ENCODE data around the gene TMEM126B. TPM values are rescaled to one million over a fixed set of nuclear protein-coding genes. Genes with fewer than 3 reads are reported as not detected.

TMEM126B gene
- total and polyA plus RNA-seq, 2 donors (not counting 3 experiments of a cell fraction or from before 2014, with no cell fraction given) = 51.2 to 53.7 TPM

GRCh38 chr11:85682330-85683305 is 54.2 kb downstream of the TMEM126B start:
- ChIA-PET CTCF (interaction anchor here (1.0 kb wide), 1 partner anchor 55 kb away, joined by 3 read pairs; no protein-coding TSS in a partner anchor), POLR2A (interaction anchor here (0.5 kb wide), 1 partner anchor 164 kb away, joined by 3 read pairs; no protein-coding TSS in a partner anchor)
- Histone ChIP-seq H2AFZ (ENCODE audit: low read depth, low read length) (peak overlapping the region; percentile 97), H3K4me2 (ENCODE audit: insufficient read depth, low read length) (peak overlapping the region; percentile 80), H3K79me2 (ENCODE audit: control insufficient read depth, insufficient read depth, low read length) (no peaks in the 10 kb centered on the region), H3K9me3 (replicated peaks; ENCODE audit: control insufficient read depth, insufficient read depth, low read length) (no peaks in the 10 kb centered on the region), H4K20me1 (replicated peaks; ENCODE audit: control insufficient read depth, extremely low read depth, insufficient read depth, low read length) (no peaks in the 10 kb centered on the region), H3K27ac (ENCODE audit: insufficient read depth, low read depth, low read length) (peak overlapping the region; percentile 15), H3K27me3 (ENCODE audit: control insufficient read depth in 2 of 2, insufficient read depth in 2 of 2, low read length in 2 of 2) (peaks cover 9 to 25% of the 10 kb centered on the region in 2 experiments), H3K4me1 (ENCODE audit: control insufficient read depth, extremely low read depth, insufficient read depth, low read length) (peaks cover 4% of the 10 kb centered on the region), H3K4me3 (replicated peaks in 1 of 3; ENCODE audit: insufficient read depth in 1 of 3, low read depth in 1 of 3, low read length in 3 of 3) (peak overlapping the region; percentile 46 to 68 (median 66)), H3K9me1 (replicated peaks; ENCODE audit: control insufficient read depth, extremely low read depth, insufficient read depth, low read length) (no peaks in the 10 kb centered on the region), H3K9ac (replicated peaks; ENCODE audit: extremely low read depth, insufficient read depth, low read length) (peak overlapping the region; percentile 58), H3K36me3 (ENCODE audit: control insufficient read depth in 2 of 2, extremely low read depth in 1 of 2, insufficient read depth in 2 of 2, low read length in 2 of 2) (no peaks in the 10 kb centered on the region)
- no peak for TF ChIP-seq GATA2 (IDR thresholded peaks at IDR 0.05; ENCODE audit: insufficient read depth, insufficient read length, low read depth, low read length)
- TF ChIP-seq, protein P1, sequence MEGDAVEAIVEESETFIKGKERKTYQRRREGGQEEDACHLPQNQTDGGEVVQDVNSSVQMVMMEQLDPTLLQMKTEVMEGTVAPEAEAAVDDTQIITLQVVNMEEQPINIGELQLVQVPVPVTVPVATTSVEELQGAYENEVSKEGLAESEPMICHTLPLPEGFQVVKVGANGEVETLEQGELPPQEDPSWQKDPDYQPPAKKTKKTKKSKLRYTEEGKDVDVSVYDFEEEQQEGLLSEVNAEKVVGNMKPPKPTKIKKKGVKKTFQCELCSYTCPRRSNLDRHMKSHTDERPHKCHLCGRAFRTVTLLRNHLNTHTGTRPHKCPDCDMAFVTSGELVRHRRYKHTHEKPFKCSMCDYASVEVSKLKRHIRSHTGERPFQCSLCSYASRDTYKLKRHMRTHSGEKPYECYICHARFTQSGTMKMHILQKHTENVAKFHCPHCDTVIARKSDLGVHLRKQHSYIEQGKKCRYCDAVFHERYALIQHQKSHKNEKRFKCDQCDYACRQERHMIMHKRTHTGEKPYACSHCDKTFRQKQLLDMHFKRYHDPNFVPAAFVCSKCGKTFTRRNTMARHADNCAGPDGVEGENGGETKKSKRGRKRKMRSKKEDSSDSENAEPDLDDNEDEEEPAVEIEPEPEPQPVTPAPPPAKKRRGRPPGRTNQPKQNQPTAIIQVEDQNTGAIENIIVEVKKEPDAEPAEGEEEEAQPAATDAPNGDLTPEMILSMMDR (IDR thresholded peaks at IDR 0.05; ENCODE audit: extremely low read depth in 1 of 2, insufficient read depth in 1 of 2, low read depth in 1 of 2, low read length in 2 of 2) = no peak
- TF ChIP-seq EZH2 (IDR thresholded peaks at IDR 0.05; ENCODE audit: borderline replicate concordance, low read depth, low read length, severe bottlenecking) = no peak
- no peak for TF ChIP-seq MYC (IDR thresholded peaks at IDR 0.05; ENCODE audit: low read depth, low read length)
- peak; percentile 44 for TF ChIP-seq POLR2A (IDR thresholded peaks at IDR 0.05; ENCODE audit: low read depth, low read length)
- no peak for TF ChIP-seq JUN (IDR thresholded peaks at IDR 0.05; ENCODE audit: borderline replicate concordance, insufficient read depth, insufficient read length, low read depth)
- BruUV-seq (replicated peaks) = no TSS peak
- intact Hi-C loops (cut with micrococcal nuclease) (loop anchor here (1.0 kb wide), 1 partner anchor 17 kb away; the partner anchor contains the start of gene CREBZF), dilution Hi-C loops (cut with MboI; ENCODE audit: extremely low pct_ligation_motif_present, low sequenced_read_pairs) (no loop called here)
- FAIRE-seq = peak; percentile 74
- peak; percentile 57 for DNase-seq (ENCODE audit: low read depth, low spot score)

Measured in endothelial cell of umbilical vein (primary cell).